GM21423 (cell line): ENCODE results near the gene ZNF239.
"Not testable (repeated sequence)": the region's sequence is repeated elsewhere in the genome, so short reads cannot be mapped to it uniquely, and the experiment has no call there.

Experiments used
- ATAC-seq: cut with Tn5 transposase; IDR thresholded peaks from one replicate; pipeline ENCODE4 v1.9.1; 2021; ENCODE audit warnings: mild to moderate bottlenecking, moderate library complexity; ENCODE audit not compliant: unreplicated experiment

The ZNF239 gene

DNA sequence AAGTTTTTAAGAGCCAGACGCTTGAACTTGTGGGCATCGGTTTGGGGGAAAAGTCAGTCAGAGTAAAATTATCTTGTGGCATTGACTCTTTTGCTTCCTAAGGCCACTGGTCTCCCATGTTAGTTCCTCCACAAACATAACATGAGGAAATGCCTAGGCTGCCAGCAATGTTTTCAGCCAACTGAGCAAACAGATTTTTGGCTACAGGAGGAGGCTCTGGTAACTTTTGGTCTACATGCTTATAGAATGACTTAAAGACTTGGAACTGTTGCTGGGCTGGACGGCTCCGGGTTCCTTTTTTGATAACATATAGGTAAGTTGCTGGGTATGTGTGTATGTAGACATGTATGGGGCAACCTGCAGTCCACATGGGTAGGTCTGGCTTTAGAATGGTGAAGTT lies 9.6 kb upstream of the ZNF239 start:
- ATAC-seq = no peak

- ATAC-seq = no peak
Measured at GRCh38 chr10:43576580-43576979, 2.2 kb upstream of the ZNF239 start.

DNA sequence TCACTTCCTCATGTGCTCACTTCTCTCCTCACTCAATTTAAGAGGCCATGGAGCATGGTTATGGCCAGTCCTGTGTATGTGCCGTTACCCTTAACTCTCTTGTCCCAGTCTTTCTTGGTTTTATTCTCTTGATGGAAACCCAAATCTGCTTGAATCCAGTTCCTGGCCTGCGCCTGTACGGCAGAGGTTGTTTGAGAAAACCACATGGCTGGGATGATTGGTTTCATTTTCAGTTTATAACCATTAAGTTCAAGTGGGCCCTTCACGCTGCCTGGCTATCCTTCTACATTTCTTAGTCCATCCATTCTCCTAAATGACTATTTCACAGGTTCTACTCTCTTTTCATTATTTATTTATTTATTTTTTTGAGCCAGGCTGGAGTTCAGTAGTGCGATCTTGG lies 1.6 kb upstream of the ZNF239 start:
- ATAC-seq = no peak

DNA sequence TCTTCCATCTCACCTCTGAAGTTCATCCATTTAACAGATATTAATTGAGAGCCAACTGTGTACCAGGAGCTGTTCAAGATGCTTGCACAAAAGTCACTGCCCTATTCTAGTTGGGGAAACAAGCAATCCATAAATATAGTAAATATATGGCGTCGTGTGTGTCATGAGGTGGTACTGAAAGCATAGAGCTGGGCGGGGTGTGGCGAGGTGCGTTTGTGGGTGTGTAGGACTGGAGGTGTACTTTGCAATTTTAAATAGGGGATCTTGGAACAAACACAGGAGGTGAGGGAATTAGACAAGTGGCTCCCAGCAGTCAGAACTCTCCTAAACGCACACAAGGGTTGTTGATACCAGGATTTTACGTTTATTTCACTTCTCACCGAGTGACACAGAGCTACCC lies 490 bp upstream of the ZNF239 start:
- ATAC-seq = no peak

DNA sequence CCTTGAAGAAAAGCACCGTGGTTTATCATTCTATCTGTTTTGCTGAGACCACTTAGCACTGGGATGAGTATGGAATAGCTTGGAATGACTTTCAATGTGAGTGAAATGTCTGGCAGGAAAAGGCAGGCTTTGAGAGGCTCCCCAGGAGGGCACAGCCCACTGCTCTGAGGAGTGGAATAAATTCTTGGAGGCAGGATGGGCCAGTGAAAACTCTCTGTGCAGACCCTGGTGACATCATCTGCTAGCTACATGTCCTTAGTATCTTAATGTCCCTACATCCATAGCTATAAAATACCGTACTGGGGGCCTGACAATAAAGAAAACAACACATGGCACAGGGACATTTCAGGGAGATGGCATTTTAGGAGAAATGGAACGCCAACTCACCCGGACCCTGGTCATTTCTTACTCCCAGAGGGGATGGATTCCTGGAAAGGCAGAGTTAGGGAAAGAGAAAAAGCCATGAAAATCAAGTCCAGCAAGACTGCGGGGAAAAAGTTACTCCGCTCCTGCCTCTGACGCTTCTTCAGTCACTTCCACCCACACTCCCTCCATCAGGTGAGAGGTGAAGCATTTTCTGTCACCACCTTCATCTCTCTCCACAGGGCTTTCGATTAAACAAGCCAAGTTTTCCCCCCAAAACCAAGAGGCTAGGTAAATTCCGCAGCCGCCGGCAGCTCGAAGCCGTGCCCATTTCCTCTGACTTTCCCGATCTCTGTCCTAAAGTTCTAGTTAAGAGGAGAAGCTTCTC lies 991 bp downstream of the ZNF239 start:
- no peak for ATAC-seq

GRCh38 chr10:43570971-43571370 lies 3.4 kb downstream of the ZNF239 start:
- no peak for ATAC-seq

DNA sequence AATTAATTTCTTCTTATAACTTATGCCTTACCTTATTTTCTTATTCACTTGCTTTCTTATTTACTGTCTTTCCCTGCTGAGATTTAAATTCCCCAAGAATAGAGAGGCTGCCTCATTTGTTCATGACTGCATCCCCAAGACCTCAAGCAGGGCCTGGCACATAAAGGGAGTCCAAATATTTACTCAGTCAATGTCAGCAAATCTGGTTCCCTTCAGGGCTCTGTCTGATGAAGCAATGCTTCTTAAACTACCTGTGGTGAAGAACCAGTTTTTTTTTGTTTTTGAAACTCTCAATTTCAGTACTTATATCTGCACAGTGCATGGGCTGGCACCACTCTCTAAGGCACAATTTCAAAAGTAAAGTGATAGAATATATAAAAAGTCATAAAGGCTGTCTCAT lies 4.7 kb downstream of the ZNF239 start:
- ATAC-seq = no peak

- ATAC-seq = no peak
Measured at GRCh38 chr10:43557214-43557613, 17.2 kb downstream of the ZNF239 start.

- ATAC-seq = not testable (repeated sequence)
Measured at GRCh38 chr10:43543746-43544145, 30.7 kb downstream of the ZNF239 start.

DNA sequence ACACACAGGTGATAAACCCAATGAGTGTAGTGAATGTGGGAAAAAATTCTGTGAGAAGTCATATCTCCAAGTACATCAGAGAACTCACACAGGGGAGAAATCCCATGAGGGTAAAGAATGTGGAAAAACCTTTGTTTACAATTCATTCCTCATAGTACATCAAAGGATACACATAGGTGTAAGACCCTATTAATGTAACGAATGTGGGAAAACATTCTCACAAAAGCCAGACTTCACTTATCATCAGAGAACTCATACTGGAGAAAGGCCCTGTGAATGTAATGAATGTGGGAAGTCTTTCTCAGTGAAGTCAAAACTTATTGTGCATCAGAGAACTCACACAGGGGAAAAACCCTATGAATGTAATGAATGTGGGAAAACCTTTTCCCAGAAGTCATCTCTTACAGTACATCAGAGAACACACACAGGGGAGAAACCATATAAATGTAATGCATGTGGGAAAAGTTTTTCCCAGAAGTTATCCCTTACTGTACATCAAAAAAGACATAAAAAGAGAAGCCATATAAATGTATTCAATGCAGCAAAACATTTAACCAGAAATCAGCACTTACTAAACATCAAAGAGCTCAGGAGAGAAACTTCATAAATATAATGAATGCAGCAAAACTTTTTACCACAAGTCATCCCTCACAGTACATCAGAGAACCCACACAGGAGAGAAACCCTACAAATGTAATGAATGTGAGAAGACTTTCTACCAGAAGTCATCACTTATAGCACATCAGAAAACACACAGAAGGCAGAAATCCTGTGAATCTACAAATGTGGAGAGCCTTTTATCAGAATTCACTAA lies 49.8 kb downstream of the ZNF239 start:
- no peak for ATAC-seq
